Measurements from ENCODE around the gene ZBTB7A. TPM values are rescaled to one million over a fixed set of nuclear protein-coding genes. Genes with fewer than 3 reads are reported as not detected.

Gene ZBTB7A
- total and polyA plus RNA-seq, 12 donors, result 4.5 to 77.2 (median 47.1) TPM

DNA sequence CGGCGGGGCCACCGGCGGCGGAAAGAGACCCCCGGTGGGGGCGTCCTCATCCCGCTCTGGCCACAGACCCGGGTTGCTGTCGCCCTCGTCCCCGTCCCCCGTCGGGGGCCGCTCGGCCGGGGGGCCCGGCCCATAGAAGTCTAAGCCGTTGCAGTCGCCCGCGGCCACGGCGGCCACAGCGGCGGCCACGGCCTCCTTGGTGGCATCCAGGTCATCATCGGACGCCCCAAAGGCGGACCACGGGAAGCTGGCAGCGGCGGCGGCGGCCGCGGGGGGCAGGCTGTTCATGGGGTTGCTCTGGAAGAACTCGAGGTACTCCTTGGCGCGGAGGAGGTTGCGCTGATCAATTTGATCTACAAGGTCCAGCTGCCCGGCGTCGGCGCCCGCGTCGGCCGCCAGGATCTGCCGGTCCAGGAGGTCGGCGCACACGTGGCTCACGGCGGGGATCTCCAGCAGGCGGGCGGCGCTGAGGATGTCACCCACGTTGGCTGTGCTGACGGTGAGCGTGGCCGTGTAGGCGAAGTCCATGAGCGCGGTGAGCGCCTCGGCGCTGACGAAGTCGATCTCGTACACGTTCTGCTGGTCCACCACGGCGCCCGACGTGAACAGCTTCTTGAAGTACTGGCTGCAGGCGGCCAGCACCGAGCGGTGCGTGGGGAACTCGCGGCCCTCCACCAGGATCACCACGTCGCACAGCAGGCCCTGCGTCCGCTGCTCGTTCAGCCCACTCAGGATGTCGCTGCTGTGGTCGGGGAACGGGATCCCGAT is 12.1 kb downstream of the ZBTB7A start:
- H3K4me1 ChIP-seq (replicated peaks in 1 of 2), result peaks cover 46 to 51% of the 10 kb centered on the region in 2 donors
- no peaks in the 10 kb centered on the region for H3K9me3 ChIP-seq (replicated peaks in 1 of 3)
- TF ChIP-seq POLR2A (IDR thresholded peaks at IDR 0.05), result no peak
- TF ChIP-seq, protein P1, sequence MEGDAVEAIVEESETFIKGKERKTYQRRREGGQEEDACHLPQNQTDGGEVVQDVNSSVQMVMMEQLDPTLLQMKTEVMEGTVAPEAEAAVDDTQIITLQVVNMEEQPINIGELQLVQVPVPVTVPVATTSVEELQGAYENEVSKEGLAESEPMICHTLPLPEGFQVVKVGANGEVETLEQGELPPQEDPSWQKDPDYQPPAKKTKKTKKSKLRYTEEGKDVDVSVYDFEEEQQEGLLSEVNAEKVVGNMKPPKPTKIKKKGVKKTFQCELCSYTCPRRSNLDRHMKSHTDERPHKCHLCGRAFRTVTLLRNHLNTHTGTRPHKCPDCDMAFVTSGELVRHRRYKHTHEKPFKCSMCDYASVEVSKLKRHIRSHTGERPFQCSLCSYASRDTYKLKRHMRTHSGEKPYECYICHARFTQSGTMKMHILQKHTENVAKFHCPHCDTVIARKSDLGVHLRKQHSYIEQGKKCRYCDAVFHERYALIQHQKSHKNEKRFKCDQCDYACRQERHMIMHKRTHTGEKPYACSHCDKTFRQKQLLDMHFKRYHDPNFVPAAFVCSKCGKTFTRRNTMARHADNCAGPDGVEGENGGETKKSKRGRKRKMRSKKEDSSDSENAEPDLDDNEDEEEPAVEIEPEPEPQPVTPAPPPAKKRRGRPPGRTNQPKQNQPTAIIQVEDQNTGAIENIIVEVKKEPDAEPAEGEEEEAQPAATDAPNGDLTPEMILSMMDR (IDR thresholded peaks at IDR 0.05), result no peak
- intact Hi-C loops (cut with DNase I), result loop anchor here in 1 of 2 donors (10.0 kb wide), 1 partner anchor 50 kb away; the partner anchor contains the start of gene PIAS4
- peak in 1 of 7 donors; percentile 27 for DNase-seq
- peak overlapping the region in 1 of 5 donors; percentile 32 for H3K27ac ChIP-seq
- H3K36me3 ChIP-seq (replicated peaks in 1 of 2), result peaks cover 0 to 36% of the 10 kb centered on the region in 2 donors
- WGBS, 4 donors, result 93 to 95% (median 95%) methylated on average over 21 to 91 of the region's 91 CpGs
- H3K4me3 ChIP-seq, result no peak overlapping the region
- H3K27me3 ChIP-seq, result no peaks in the 10 kb centered on the region

DNA sequence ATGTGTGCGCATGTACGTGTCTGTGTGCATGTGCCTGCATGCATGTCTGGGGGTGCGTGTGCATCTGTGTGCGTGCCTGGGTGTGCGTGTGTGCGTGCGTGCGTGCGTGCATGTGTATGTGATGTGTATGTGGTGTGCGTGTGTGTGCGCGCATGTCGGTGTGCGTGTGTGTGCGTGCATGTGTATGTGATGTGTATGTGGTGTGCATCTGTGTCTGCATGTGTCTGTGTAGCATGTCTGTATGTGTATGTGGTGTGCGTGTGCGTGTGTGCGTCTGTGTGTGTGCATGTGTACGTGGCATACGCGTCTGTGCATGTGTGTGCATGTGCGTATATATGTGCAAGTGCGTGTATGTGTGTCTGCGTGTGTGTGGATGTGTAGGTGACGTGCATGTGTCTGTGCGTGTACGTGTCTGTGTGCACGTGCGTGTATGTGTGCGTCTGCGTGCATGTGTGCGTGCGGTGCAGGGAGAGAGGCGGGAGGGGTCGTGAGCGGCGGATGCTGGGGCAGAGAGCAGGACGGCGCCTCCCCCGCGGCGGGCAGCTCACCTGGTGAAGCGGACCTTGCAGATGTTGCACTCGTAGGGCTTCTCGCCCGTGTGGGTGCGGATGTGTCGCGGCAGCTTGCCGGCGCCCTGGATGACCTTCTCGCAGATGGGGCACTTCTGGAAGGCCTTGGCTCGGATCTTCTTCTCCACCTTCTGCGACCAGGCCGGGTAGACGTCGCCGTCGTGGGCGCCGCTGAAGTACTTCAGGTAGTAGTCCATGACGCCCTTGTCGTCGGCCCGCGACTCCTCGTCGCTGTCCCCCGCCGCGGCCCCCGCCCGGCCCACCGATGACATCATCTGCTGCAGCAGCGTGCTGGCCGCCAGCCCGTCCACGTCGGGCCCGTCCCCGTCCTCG is 13.0 kb downstream of the ZBTB7A start:
- TF ChIP-seq, protein P1 (IDR thresholded peaks at IDR 0.05), result no peak
- Histone ChIP-seq H3K27me3 (no peaks in the 10 kb centered on the region), H3K4me1 (replicated peaks in 1 of 2) (peaks cover 36 to 42% of the 10 kb centered on the region in 2 donors), H3K4me3 (no peak overlapping the region), H3K27ac (peak overlapping the region in 2 of 5 donors; percentile 79 to 91), H3K36me3 (replicated peaks in 1 of 2) (peaks cover 0 to 38% of the 10 kb centered on the region in 2 donors), H3K9me3 (replicated peaks in 1 of 3) (no peaks in the 10 kb centered on the region)
- intact Hi-C loops (cut with DNase I), result loop anchor here in 1 of 2 donors (10.0 kb wide), 1 partner anchor 49 kb away; the partner anchor contains the start of gene PIAS4
- WGBS, 4 donors, result 76 to 86% (median 81%) methylated on average over 47 to 82 of the region's 82 CpGs
- peak in 1 of 7 donors; percentile 36 for DNase-seq

DNA sequence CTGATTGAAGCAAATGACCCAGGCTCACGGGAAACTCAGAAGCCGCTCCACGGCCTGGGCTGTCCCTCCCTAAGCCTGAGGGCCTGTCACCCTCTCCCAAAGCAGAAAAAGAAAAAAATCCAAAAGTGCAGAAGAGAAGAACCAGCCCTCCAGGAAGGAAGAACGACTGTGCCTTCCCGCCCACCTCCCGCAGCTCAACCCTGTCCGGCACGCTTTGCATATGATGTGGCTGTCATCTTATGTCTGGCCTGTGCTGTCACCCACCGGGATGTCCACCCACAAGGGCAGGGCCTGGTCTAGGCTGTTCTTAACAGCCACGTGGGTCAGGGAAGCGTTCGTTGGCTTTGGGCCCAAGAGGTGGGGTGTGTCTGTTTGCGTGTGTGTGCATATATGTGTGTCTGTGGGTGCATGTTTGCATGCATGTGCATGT is 13.7 kb downstream of the ZBTB7A start:
- peak in 2 of 7 donors; percentile 40 to 51 for DNase-seq
- TF ChIP-seq POLR2A (IDR thresholded peaks at IDR 0.05), result peak in 1 of 2 donors; percentile 39
- TF ChIP-seq, protein P1 (IDR thresholded peaks at IDR 0.05), result no peak
- H3K36me3 ChIP-seq (replicated peaks in 1 of 2), result peaks cover 0 to 41% of the 10 kb centered on the region in 2 donors
- H3K27ac ChIP-seq, result peak overlapping the region in 4 of 5 donors; percentile 58 to 91 (median 82)
- peaks cover 31 to 35% of the 10 kb centered on the region in 2 donors for H3K4me1 ChIP-seq (replicated peaks in 1 of 2)
- intact Hi-C loops (cut with DNase I), result loop anchor here in 1 of 2 donors (10.0 kb wide), 1 partner anchor 48 kb away; the partner anchor contains the start of gene PIAS4
- no peak overlapping the region for H3K4me3 ChIP-seq
- 15 to 24% (median 18%) methylated on average over 4 to 13 of the region's 13 CpGs for WGBS, 4 donors
- no peaks in the 10 kb centered on the region for H3K9me3 ChIP-seq (replicated peaks in 1 of 3)
- no peaks in the 10 kb centered on the region for H3K27me3 ChIP-seq

Data from adrenal gland (tissue), 12 donors.